ENCODE measurements around the gene ZNF804A.
A peak's percentile ranks its signal among the peaks of the same experiment; 100 is the strongest.

The ZNF804A gene

DNA sequence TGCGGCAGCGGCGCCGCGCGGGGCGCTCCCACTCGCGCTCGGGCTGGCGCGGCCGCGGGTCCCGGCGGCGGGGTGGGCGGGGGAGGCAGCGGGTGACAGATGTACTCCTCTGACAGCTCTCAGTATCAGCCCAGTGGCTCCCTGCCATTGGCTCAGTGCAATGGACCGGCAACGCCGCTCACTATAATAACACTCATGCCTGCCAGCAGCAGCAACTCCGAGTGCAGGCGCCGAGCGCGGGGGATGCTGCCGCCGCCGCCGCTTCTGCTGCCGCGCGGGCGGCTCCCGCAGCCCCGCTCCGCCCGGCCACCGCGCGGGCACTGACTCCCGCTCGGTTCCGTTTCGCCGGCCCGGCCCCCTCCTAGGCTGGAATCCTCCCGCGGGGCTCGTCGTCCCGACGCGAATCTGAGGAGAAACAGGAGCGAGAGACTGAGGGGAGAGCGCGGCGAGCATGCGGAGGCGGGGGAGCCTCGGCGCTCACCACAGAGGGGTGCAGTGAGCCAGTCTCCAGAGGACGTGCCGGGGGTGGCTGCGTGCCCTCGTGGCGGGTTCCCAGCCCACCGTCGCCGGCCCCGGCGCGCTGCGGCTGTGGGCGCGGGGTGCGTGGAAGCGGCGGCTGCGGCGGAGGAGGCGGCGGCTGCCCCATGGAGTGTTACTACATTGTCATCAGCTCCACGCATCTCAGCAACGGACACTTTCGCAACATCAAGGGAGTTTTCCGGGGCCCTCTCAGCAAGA lies at the start of gene ZNF804A:
ZNF804A (plus strand) TSS at position 214 of the 738 bp plus-strand sequence; CDS start at position 645, 431 bp downstream.
- peak; percentile 85 for ATAC-seq
- H3K4me1 Mint-ChIP-seq, result peaks cover 20% of the 10 kb centered on the region
- peak in 1 of 2 donors; percentile 4 for DNase-seq
- H3K27me3 Mint-ChIP-seq, result peaks cover 58% of the 10 kb centered on the region
- H3K27ac Mint-ChIP-seq, result no peak within 1 kb of the TSS
- H3K4me3 Mint-ChIP-seq, result peak within 1 kb of the TSS; percentile 62 to 65
- no peaks in the 10 kb centered on the region for H3K9me3 Mint-ChIP-seq

GRCh38 chr2:184549153-184549552 lies 49.2 kb upstream of the ZNF804A start:
- Mint-ChIP-seq H3K27me3 (no peaks in the 10 kb centered on the region), H3K4me1 (no peaks in the 10 kb centered on the region)
- DNase-seq, result no peak

DNA sequence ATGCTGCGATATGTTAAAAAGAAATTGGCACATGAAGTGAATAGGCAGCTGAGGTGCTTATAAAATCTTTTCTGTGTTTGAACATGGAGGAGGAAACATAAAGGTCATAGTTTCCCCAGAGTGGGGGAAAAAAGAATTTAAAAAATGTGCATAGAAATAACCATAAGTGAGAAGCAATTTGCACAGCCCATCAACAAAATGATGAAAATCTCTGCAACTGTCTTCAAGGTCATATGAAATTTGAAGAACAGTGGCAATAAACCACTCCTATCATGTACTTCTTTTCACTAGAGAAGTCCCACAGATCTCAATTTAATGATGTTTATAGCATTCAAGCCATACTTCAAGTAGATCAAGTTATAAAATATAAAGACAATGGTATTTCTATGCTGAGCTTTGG lies 46.7 kb upstream of the ZNF804A start:
- Mint-ChIP-seq H3K27me3 (no peaks in the 10 kb centered on the region), H3K9me3 (peaks cover 0 to 5% of the 10 kb centered on the region in 2 donors), H3K4me1 (no peaks in the 10 kb centered on the region), H3K27ac (no peak overlapping the region), H3K4me3 (no peak overlapping the region)
- DNase-seq, result no peak
- no peak for ATAC-seq

More at GRCh38 chr2:184549153-184549552, 49.2 kb upstream of the ZNF804A start:
- Mint-ChIP-seq H3K9me3 (no peaks in the 10 kb centered on the region), H3K27ac (no peak overlapping the region), H3K4me3 (no peak overlapping the region)
- ATAC-seq, result no peak

GRCh38 chr2:184554736-184555135 lies 43.6 kb upstream of the ZNF804A start:
- Mint-ChIP-seq H3K9me3 (peaks cover 0 to 11% of the 10 kb centered on the region in 2 donors), H3K4me1 (no peaks in the 10 kb centered on the region), H3K27me3 (no peaks in the 10 kb centered on the region), H3K27ac (no peak overlapping the region), H3K4me3 (no peak overlapping the region)
- DNase-seq (no peak), ATAC-seq (no peak)

DNA sequence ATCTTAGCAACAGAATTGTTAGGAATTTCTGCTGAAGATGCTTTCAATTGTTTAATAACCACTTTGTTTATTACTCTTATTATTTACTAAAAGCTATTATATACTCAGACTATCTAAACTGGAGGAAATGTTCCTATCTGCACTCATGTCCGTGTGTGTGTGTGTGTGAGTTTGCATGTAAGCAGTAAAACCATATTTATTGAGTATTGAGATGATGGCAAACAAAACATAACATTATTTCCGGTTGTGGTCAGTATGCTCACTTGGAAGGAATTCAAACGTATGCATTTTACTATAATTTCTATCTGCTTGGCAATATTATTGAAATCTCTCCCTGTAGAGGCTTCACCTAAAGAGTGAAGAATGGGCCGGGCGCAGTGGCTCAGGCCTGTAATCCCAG lies 43.0 kb upstream of the ZNF804A start:
- no peak overlapping the region for H3K27ac Mint-ChIP-seq

DNA sequence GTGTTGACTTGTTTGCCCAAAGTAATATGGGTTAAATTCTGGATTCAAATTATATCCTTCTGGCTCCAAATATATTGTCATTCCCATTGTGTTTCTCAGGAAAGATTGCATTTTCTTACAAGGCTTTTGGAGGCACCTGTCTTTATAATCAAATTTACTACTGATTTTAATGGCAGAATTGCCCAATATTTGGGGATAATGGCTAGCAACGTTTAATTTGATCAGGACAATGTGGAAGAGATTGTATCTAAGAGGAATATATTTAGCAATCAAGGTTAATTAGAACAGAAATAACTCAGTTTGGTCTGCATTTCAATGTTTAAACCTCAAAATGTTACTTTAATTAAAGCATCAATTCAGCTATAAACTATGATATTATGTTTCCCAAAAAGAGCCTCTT lies 41.7 kb upstream of the ZNF804A start:
- DNase-seq, result no peak
- no peak overlapping the region for H3K27ac Mint-ChIP-seq
- ATAC-seq, result no peak
- H3K4me1 Mint-ChIP-seq, result no peaks in the 10 kb centered on the region
- H3K9me3 Mint-ChIP-seq, result peaks cover 0 to 18% of the 10 kb centered on the region in 2 donors
- no peaks in the 10 kb centered on the region for H3K27me3 Mint-ChIP-seq
- H3K4me3 Mint-ChIP-seq, result no peak overlapping the region

More for the DNA sequence above, 43.0 kb upstream of the ZNF804A start:
- no peaks in the 10 kb centered on the region for H3K4me1 Mint-ChIP-seq
- H3K4me3 Mint-ChIP-seq, result no peak overlapping the region
- ATAC-seq (no peak), DNase-seq (no peak)
- H3K9me3 Mint-ChIP-seq, result peaks cover 0 to 11% of the 10 kb centered on the region in 2 donors
- no peaks in the 10 kb centered on the region for H3K27me3 Mint-ChIP-seq

- H3K27me3 Mint-ChIP-seq, result no peaks in the 10 kb centered on the region
- no peak overlapping the region for H3K27ac Mint-ChIP-seq
- H3K9me3 Mint-ChIP-seq, result peaks cover 0 to 28% of the 10 kb centered on the region in 2 donors
- ATAC-seq (no peak), DNase-seq (no peak)
- H3K4me1 Mint-ChIP-seq, result no peaks in the 10 kb centered on the region
- no peak overlapping the region for H3K4me3 Mint-ChIP-seq
Measured at GRCh38 chr2:184558713-184559464, 39.4 kb upstream of the ZNF804A start.

- Mint-ChIP-seq H3K4me3 (no peak overlapping the region), H3K9me3 (peaks cover 0 to 23% of the 10 kb centered on the region in 2 donors), H3K4me1 (no peaks in the 10 kb centered on the region), H3K27me3 (no peaks in the 10 kb centered on the region), H3K27ac (no peak overlapping the region)
- DNase-seq (no peak), ATAC-seq (no peak)
Measured at GRCh38 chr2:184560603-184561002, 37.7 kb upstream of the ZNF804A start.

DNA sequence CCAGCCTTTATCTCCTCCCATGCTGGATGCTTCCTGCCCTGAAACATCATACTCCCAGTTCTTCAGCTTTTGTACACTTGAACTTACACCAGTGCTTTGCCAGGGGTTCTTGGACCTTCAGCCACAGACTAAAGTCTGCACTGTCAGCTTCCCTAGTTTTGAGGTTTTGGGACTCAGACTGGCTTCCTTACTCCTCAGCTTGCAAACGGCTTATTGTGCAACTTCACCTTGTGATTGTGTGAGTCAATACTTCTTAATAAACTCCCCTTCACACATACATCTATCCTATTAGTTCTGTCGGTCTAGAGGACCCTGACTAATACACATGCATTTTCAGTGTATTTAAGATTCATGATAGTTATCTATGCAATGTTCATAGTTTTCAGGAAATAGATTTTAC lies 35.8 kb upstream of the ZNF804A start:
- Mint-ChIP-seq H3K27ac (no peak overlapping the region), H3K4me1 (no peaks in the 10 kb centered on the region), H3K9me3 (peaks cover 0 to 23% of the 10 kb centered on the region in 2 donors), H3K27me3 (no peaks in the 10 kb centered on the region), H3K4me3 (no peak overlapping the region)
- ATAC-seq (no peak), DNase-seq (no peak)

- Mint-ChIP-seq H3K27me3 (no peaks in the 10 kb centered on the region), H3K27ac (no peak overlapping the region), H3K4me1 (no peaks in the 10 kb centered on the region), H3K4me3 (no peak overlapping the region), H3K9me3 (peaks cover 3 to 17% of the 10 kb centered on the region in 2 donors)
- no peak for ATAC-seq
- no peak for DNase-seq
Measured at GRCh38 chr2:184564092-184564491, 34.2 kb upstream of the ZNF804A start.

GRCh38 chr2:184566716-184567115 lies 31.6 kb upstream of the ZNF804A start:
- H3K27me3 Mint-ChIP-seq, result no peaks in the 10 kb centered on the region
- DNase-seq (no peak), ATAC-seq (no peak)
- H3K9me3 Mint-ChIP-seq, result peaks cover 3 to 10% of the 10 kb centered on the region in 2 donors
- H3K27ac Mint-ChIP-seq, result no peak overlapping the region
- no peak overlapping the region for H3K4me3 Mint-ChIP-seq
- H3K4me1 Mint-ChIP-seq, result no peaks in the 10 kb centered on the region

GRCh38 chr2:184577056-184577455 lies 21.3 kb upstream of the ZNF804A start:
- peaks cover 0 to 6% of the 10 kb centered on the region in 2 donors for H3K9me3 Mint-ChIP-seq
- no peaks in the 10 kb centered on the region for H3K4me1 Mint-ChIP-seq
- no peak overlapping the region for H3K27ac Mint-ChIP-seq
- ATAC-seq, result no peak
- H3K27me3 Mint-ChIP-seq, result no peaks in the 10 kb centered on the region
- DNase-seq, result no peak
- H3K4me3 Mint-ChIP-seq, result no peak overlapping the region

DNA sequence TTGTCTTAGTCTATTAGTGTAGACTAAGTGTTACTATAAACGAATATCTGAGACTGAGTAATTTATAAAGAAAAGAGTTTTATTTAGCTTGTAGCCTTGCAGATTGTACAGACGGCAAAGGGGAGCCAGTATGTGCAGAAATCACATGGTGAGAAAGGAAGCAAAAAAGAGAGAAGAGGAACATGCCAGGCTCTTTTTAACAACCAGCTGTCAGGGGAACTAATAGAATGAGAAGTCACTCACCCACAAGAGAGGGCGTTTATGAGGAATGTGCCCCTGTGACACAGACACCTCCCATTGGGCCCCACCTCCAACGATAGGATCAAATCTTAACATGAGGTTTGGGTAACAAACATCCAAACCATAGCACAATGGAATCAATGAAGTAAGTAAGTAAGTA lies 20.6 kb upstream of the ZNF804A start:
- H3K27ac Mint-ChIP-seq, result no peak overlapping the region
- no peaks in the 10 kb centered on the region for H3K27me3 Mint-ChIP-seq
- H3K4me1 Mint-ChIP-seq, result no peaks in the 10 kb centered on the region
- ATAC-seq (no peak), DNase-seq (no peak)
- no peak overlapping the region for H3K4me3 Mint-ChIP-seq
- H3K9me3 Mint-ChIP-seq, result peaks cover 0 to 6% of the 10 kb centered on the region in 2 donors

GRCh38 chr2:184579226-184579625 lies 19.1 kb upstream of the ZNF804A start:
- Mint-ChIP-seq H3K9me3 (peaks cover 0 to 6% of the 10 kb centered on the region in 2 donors), H3K4me1 (no peaks in the 10 kb centered on the region), H3K27ac (no peak overlapping the region), H3K27me3 (no peaks in the 10 kb centered on the region), H3K4me3 (no peak overlapping the region)
- DNase-seq (no peak), ATAC-seq (no peak)

DNA sequence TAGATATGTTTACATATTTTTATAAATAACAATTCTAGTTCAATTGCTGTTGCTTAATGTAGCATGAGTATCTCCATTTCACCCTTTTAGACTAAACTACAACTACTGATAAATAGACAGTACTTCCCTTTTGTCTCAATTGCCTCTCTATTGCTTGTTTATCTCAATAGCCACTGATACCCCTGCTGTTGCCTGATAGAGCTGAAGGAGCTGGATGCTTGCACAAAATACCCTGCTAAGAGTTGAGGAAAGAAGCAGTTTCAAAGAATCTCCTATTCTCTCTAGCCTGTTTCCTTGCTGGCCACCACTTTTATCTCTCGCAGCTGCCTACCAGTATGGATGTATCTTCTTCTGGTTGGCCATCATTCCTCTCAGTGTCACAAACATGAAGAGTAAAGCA lies 16.9 kb upstream of the ZNF804A start:
- H3K4me1 Mint-ChIP-seq, result no peaks in the 10 kb centered on the region
- DNase-seq, result no peak
- no peak overlapping the region for H3K4me3 Mint-ChIP-seq
- no peak for ATAC-seq
- H3K27me3 Mint-ChIP-seq, result no peaks in the 10 kb centered on the region
- no peak overlapping the region for H3K27ac Mint-ChIP-seq
- H3K9me3 Mint-ChIP-seq, result no peaks in the 10 kb centered on the region

DNA sequence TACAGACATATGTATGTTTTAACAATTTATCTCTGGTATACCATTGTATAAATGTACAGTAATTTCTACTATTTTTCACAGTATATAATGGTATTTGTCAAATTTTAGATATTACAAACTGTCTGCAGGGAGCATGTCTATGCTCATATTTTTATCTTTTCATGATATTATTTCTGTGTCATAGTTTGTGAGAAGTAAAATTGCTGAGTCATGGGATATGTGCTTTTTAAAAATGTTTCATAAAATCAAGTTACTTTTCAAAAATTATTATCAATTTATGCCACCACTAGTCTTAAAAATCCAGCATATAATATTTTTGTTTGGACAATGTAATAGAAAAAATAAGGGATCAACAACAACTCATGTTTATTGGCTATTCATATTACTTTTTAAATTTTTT lies 9.1 kb upstream of the ZNF804A start:
- no peak overlapping the region for H3K27ac Mint-ChIP-seq
- H3K9me3 Mint-ChIP-seq, result peaks cover 0 to 8% of the 10 kb centered on the region in 2 donors
- ATAC-seq, result no peak
- DNase-seq, result no peak
- H3K4me3 Mint-ChIP-seq, result no peak overlapping the region
- H3K27me3 Mint-ChIP-seq, result no peaks in the 10 kb centered on the region
- H3K4me1 Mint-ChIP-seq, result no peaks in the 10 kb centered on the region
